OCI-LY7 (cell line): Measurements from ENCODE around the gene DOCK4. TPM values are rescaled to one million over a fixed set of nuclear protein-coding genes. Genes with fewer than 3 reads are reported as not detected.

Source experiments
- BruUV-seq: library from RNA; stranded (reverse); fragments of 400-500 nt; replicated peaks from 2 replicates; lab custom pipeline; 2021; lab: Mats Ljungman, UMichigan
- CTCF ChIA-PET: fragments of 300-600 bp; sonication (Branson Sonifier 250); formaldehyde crosslinking; loops from one replicate; lab custom pipeline; 2022; ENCODE audit warnings: antibody characterized with exemption; ENCODE audit not compliant: unreplicated experiment; lab: Charles Lee
- POLR2A ChIA-PET: fragments of 300-600 bp; sonication (Branson Sonifier 250); formaldehyde crosslinking; loops from one replicate; lab custom pipeline; 2022; ENCODE audit warnings: antibody characterized with exemption; lab: Charles Lee
- DNase-seq: peaks from one replicate; pipeline ENCODE4 v3.0.0-alpha.2; 2015; ENCODE audit warnings: low spot score
- H2AFZ ChIP-seq: fragments of 200-600 bp; sonication (generic), shearing (Covaris generic); 2 replicates; pipeline ENCODE4 v1.6.1; 2014; ENCODE audit warnings: mild to moderate bottlenecking, antibody characterized with exemption, low read length, moderate library complexity
- H3K27ac ChIP-seq: fragments of 200-600 bp; sonication (generic); 2 replicates; pipeline ENCODE4 v1.5.1; 2014; ENCODE audit warnings: mixed run types, low read depth, mild to moderate bottlenecking, moderate library complexity, low read length, inconsistent platforms; ENCODE audit not compliant: poor library complexity, severe bottlenecking
- H3K36me3 ChIP-seq: fragments of 200-600 bp; sonication (generic); 2 replicates; pipeline ENCODE4 v1.6.1; 2014; ENCODE audit warnings: mild to moderate bottlenecking, antibody characterized with exemption, low read length, moderate library complexity, mixed read lengths; ENCODE audit not compliant: insufficient read depth
- H3K4me1 ChIP-seq: fragments of 200-600 bp; sonication (generic); 2 replicates; pipeline ENCODE4 v1.5.1; 2014; ENCODE audit warnings: mild to moderate bottlenecking, low read length; ENCODE audit not compliant: insufficient read depth, poor library complexity, severe bottlenecking
- H3K4me2 ChIP-seq: fragments of 200-600 bp; sonication (generic); 2 replicates; pipeline ENCODE4 v1.6.1; 2014; ENCODE audit warnings: mild to moderate bottlenecking, low read length
- H3K4me3 ChIP-seq: fragments of 200-600 bp; sonication (generic); 2 replicates; pipeline ENCODE4 v1.5.1; 2014; ENCODE audit warnings: mild to moderate bottlenecking, low read depth, low read length; ENCODE audit not compliant: poor library complexity, severe bottlenecking
- H3K79me2 ChIP-seq: fragments of 200-600 bp; sonication (generic); 2 replicates; pipeline ENCODE4 v1.6.1; 2016; ENCODE audit warnings: low read depth, mild to moderate bottlenecking, low read length, moderate library complexity, mixed read lengths; ENCODE audit not compliant: insufficient read depth
- H3K9me2 ChIP-seq: fragments of 200-600 bp; sonication (generic); 2 replicates; pipeline ENCODE4 v1.6.1; 2016; ENCODE audit warnings: mild to moderate bottlenecking, low read length, mixed read lengths; ENCODE audit not compliant: insufficient read depth
- H3K9me3 ChIP-seq: fragments of 200-600 bp; sonication (generic); 2 replicates; pipeline ENCODE4 v1.6.1; 2014; ENCODE audit warnings: mild to moderate bottlenecking, mixed run types, low read length, mixed read lengths
- H4K20me1 ChIP-seq: fragments of 200-600 bp; sonication (generic); 2 replicates; pipeline ENCODE4 v1.6.1; 2014; ENCODE audit warnings: mild to moderate bottlenecking, antibody characterized with exemption, low read length, moderate library complexity, mixed read lengths; ENCODE audit not compliant: insufficient read depth
- EZH2phosphoT487 ChIP-seq: fragments of 200-600 bp; sonication (generic); IDR thresholded peaks from 2 replicates; pipeline ENCODE4 v1.6.1; 2018; ENCODE audit warnings: low read depth, borderline replicate concordance, mild to moderate bottlenecking, mixed run types, antibody characterized with exemption, low read length, moderate library complexity, mixed read lengths
- intact Hi-C: fragments of 100-400 bp; cut with micrococcal nuclease; formaldehyde crosslinking; loops from one replicate; pipeline ENCODE4 v1.10.0; 2022; ENCODE audit not compliant: unreplicated experiment
- total RNA-seq, 2 experiments: library from RNA; depleted of rRNA in 1 of 2; stranded (reverse); fragments of >200 nt in 1 of 2; shearing (Covaris generic) in 1 of 2; gene quantifications; 2 replicates each; pipeline ENCODE4 v1.2.3, GENCODE V29; 2014 to 2022
- TF ChIP-seq, protein P1 (sequence below): fragments of 200-600 bp; sonication (generic); conservative IDR thresholded peaks from 2 replicates; pipeline ENCODE4 v1.5.1; 2014; ENCODE audit warnings: mild to moderate bottlenecking, antibody characterized with exemption, low read length, moderate library complexity, mixed read lengths

Gene DOCK4
- total RNA-seq, 2 experiments from 2014 or later, result 0.91 to 4.9 TPM

DNA sequence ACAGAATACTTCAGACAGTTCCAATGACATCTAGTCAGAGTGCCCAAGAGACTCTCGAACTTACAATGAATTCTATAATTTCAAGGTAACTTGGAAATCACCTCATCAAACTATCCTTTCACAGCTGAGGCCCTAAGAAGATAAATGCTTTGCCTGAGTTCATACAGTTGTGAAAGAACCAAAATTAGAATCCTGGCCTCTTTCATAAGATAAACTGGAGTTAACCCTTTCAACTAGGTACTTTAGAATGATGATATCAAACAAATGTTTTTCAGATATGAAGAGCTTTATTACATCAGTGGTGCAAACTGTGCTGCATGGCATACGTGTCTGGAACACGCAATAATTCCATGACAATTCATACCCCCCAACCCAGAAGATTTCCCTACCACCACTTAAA is 17.9 kb downstream of the DOCK4 start:
- intact Hi-C loops, result no loop called here
- ChIA-PET POLR2A (interaction anchor here (0.6 kb wide), 1 partner anchor 43 kb away, joined by 3 read pairs; no protein-coding TSS in a partner anchor), CTCF (no interaction called here)
- Histone ChIP-seq H4K20me1 (no peaks in the 10 kb centered on the region), H3K9me3 (no peaks in the 10 kb centered on the region), H3K36me3 (no peaks in the 10 kb centered on the region), H3K27ac (no peak overlapping the region), H3K9me2 (no peaks in the 10 kb centered on the region), H3K79me2 (no peaks in the 10 kb centered on the region), H3K4me1 (no peaks in the 10 kb centered on the region), H3K4me2 (no peak overlapping the region), H2AFZ (no peak overlapping the region), H3K4me3 (no peak overlapping the region)
- BruUV-seq, result no TSS peak
- TF ChIP-seq, protein P1, sequence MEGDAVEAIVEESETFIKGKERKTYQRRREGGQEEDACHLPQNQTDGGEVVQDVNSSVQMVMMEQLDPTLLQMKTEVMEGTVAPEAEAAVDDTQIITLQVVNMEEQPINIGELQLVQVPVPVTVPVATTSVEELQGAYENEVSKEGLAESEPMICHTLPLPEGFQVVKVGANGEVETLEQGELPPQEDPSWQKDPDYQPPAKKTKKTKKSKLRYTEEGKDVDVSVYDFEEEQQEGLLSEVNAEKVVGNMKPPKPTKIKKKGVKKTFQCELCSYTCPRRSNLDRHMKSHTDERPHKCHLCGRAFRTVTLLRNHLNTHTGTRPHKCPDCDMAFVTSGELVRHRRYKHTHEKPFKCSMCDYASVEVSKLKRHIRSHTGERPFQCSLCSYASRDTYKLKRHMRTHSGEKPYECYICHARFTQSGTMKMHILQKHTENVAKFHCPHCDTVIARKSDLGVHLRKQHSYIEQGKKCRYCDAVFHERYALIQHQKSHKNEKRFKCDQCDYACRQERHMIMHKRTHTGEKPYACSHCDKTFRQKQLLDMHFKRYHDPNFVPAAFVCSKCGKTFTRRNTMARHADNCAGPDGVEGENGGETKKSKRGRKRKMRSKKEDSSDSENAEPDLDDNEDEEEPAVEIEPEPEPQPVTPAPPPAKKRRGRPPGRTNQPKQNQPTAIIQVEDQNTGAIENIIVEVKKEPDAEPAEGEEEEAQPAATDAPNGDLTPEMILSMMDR, result no peak
- TF ChIP-seq EZH2phosphoT487, result no peak
- no peak for DNase-seq

DNA sequence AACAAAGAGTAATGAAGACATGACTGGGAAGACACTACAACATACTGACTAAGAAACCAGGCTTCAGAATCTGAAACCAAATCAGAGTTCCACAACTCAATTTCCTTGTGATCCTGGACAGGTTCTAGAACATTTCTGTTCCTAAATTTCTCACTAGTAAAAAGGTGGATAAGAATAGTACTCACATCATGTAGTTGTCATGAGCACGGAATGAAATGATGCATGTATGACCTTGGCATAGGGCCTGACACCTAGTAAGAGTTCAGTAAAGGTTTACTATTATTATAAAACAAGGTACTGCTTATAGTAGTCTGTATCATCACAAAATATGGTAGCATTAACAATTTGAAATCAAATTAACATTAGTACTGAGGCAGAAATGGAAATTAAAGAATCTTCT is 19.9 kb downstream of the DOCK4 start:
- intact Hi-C loops, result no loop called here
- BruUV-seq, result no TSS peak
- H3K27ac ChIP-seq, result no peak overlapping the region
- no peak overlapping the region for H3K4me2 ChIP-seq
- no peak for DNase-seq
- no peak for TF ChIP-seq EZH2phosphoT487
- TF ChIP-seq, protein P1, result no peak
- H3K79me2 ChIP-seq, result no peaks in the 10 kb centered on the region
- H3K36me3 ChIP-seq, result no peaks in the 10 kb centered on the region
- no peaks in the 10 kb centered on the region; the same call in 1 of the 2 replicates for H4K20me1 ChIP-seq
- H3K9me2 ChIP-seq, result no peaks in the 10 kb centered on the region
- H3K9me3 ChIP-seq, result no peaks in the 10 kb centered on the region
- H3K4me3 ChIP-seq, result no peak overlapping the region
- no peak overlapping the region for H2AFZ ChIP-seq
- CTCF ChIA-PET, result no interaction called here
- H3K4me1 ChIP-seq, result no peaks in the 10 kb centered on the region
- POLR2A ChIA-PET, result no interaction called here

DNA sequence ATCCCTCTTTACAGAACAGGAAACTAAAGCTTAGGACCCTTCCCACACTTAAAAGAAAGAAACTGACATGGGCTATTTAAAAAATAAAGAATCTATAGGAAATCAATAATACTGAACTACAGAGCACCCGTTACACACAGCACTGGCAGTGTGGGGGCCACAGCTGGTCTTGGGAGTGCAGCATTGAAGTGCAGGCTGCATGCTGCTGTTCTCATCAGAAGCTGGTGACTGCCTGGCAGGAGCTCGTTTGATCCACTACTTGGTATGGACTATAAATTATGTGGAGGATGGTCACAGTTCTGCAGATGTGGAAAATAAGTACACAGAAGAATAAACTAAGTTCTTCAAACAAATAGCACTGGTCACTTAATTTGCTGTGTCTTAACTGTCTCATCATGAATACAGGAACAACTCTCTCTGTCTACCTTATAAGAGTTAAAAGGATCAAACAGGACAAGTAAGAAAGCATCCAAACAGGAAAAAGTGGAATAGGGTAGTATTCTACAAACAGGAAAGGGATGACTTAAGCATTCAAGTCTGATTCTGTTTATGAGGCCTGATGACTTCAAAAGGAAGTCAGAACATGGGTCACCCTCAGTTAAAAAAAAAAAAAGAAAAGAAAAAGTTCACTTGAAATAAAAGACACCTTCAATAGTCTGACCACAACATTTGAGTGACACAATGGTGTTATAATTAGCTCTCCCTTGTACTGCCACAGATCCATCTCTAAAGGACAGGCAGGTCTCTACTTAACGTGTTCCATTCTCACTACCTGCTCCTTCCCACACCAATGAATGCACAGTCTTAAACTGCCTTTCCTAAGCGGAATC is 21.0 kb downstream of the DOCK4 start:
- Histone ChIP-seq H3K4me3 (no peak overlapping the region), H3K9me2 (no peaks in the 10 kb centered on the region), H3K4me1 (no peaks in the 10 kb centered on the region), H4K20me1 (no peaks in the 10 kb centered on the region; the same call in 1 of the 2 replicates), H3K4me2 (no peak overlapping the region), H3K79me2 (no peaks in the 10 kb centered on the region), H3K27ac (no peak overlapping the region), H2AFZ (no peak overlapping the region), H3K36me3 (no peaks in the 10 kb centered on the region), H3K9me3 (no peaks in the 10 kb centered on the region)
- no peak for DNase-seq
- CTCF ChIA-PET, result no interaction called here
- intact Hi-C loops, result no loop called here
- no TSS peak for BruUV-seq
- TF ChIP-seq, protein P1, result no peak
- TF ChIP-seq EZH2phosphoT487, result no peak
- POLR2A ChIA-PET, result interaction anchor here (0.6 to 0.7 kb wide), 3 partner anchors 34 to 281 kb away, joined by 3 read pairs; no protein-coding TSS in a partner anchor
